HepG2 (cell line): ENCODE results near the gene P3H4. TPM values are rescaled to one million over a fixed set of nuclear protein-coding genes. Genes with fewer than 3 reads are reported as not detected.

Experiments used
- HOXA3 ChIP-seq: sonication (generic); formaldehyde crosslinking; IDR thresholded peaks from 2 replicates; pipeline ENCODE4 v1.5.0; 2020; ENCODE audit warnings: missing genetic modification reagents
- MYNN ChIP-seq: sonication (generic); formaldehyde crosslinking; IDR thresholded peaks from 2 replicates; pipeline ENCODE4 v1.4.0; 2020; ENCODE audit warnings: mild to moderate bottlenecking, low read depth, missing genetic modification reagents
- RXRA ChIP-seq: sonication (generic); formaldehyde crosslinking; IDR thresholded peaks from 2 replicates; pipeline ENCODE4 v1.5.1; 2020; ENCODE audit warnings: missing genetic modification reagents
- SCMH1 ChIP-seq: sonication (generic); formaldehyde crosslinking; IDR thresholded peaks from 2 replicates; pipeline ENCODE4 v1.9.0; 2021; ENCODE audit warnings: missing genetic modification reagents, mild to moderate bottlenecking, borderline replicate concordance
- TBX3 ChIP-seq: fragments of 450-650 bp; IDR thresholded peaks from 2 replicates; pipeline ENCODE4 v1.6.1; 2017; ENCODE audit warnings: antibody characterized with exemption, mild to moderate bottlenecking, inconsistent platforms, borderline replicate concordance
- ZNF446 ChIP-seq: sonication (generic); formaldehyde crosslinking; IDR thresholded peaks from 2 replicates; pipeline ENCODE4 v1.5.0; 2020; ENCODE audit warnings: mild to moderate bottlenecking, missing genetic modification reagents
- ZNF614 ChIP-seq: IDR thresholded peaks from 2 replicates; pipeline ENCODE4 v1.6.1; 2018; ENCODE audit warnings: missing biosample characterization, missing genetic modification reagents, inconsistent platforms, borderline replicate concordance
- ZZZ3 ChIP-seq: sonication (generic); formaldehyde crosslinking; IDR thresholded peaks from 2 replicates; pipeline ENCODE4 v1.4.0; 2020; ENCODE audit warnings: missing genetic modification reagents, mild to moderate bottlenecking, borderline replicate concordance
- polyA plus RNA-seq, 8 experiments: library from polyadenylated mRNA; depleted of rRNA in 3 of 8; stranded (reverse) in 7 of 8; unstranded in 1 of 8; fragments of >200 nt; fragmentation: Illumina TruSeq in 4 of 8; extraction: Trizol in 4 of 8; gene quantifications; 2 replicates each; pipeline versions ENCODE4 v1.2.1 to v1.2.3, GENCODE V29; 2011 to 2016; ENCODE audit warnings: low read depth in 4 of 8, missing spikeins in 1 of 8, mixed read lengths in 1 of 8; ENCODE audit not compliant: insufficient read depth in 1 of 8
- total RNA-seq, 5 experiments: library from RNA; depleted of rRNA; stranded (reverse); fragments of >200 nt; fragmentation: Illumina TruSeq; extraction: Trizol; gene quantifications; 2 replicates each; pipeline ENCODE4 v1.2.3, GENCODE V29; 2016; ENCODE audit warnings: low read depth in 1 of 5
- TF ChIP-seq, protein P1 (sequence below): sonication (generic); formaldehyde crosslinking; IDR thresholded peaks from 2 replicates; pipeline ENCODE4 v1.4.0; 2020; ENCODE audit warnings: mild to moderate bottlenecking, missing genetic modification reagents, borderline replicate concordance
- TF ChIP-seq, protein P2 (sequence below): sonication (generic); formaldehyde crosslinking; conservative IDR thresholded peaks from 2 replicates; pipeline ENCODE4 v1.4.0; 2020; ENCODE audit warnings: missing genetic modification reagents
- TF ChIP-seq, protein P3 (sequence below): sonication (generic); formaldehyde crosslinking; IDR thresholded peaks from 2 replicates; pipeline ENCODE4 v1.4.0; 2020; ENCODE audit warnings: missing genetic modification reagents, low read depth, mild to moderate bottlenecking, borderline replicate concordance
- TF ChIP-seq, protein P4 (sequence below): sonication (generic); formaldehyde crosslinking; IDR thresholded peaks from 2 replicates; pipeline ENCODE4 v1.8.1; 2023; ENCODE audit warnings: missing genetic modification reagents, inconsistent platforms, borderline replicate concordance
- TF ChIP-seq, protein P5 (sequence below): sonication (generic); formaldehyde crosslinking; IDR thresholded peaks from 2 replicates; pipeline ENCODE4 v1.4.0; 2020; ENCODE audit warnings: missing genetic modification reagents
- TF ChIP-seq, protein P6 (sequence below): IDR thresholded peaks from 2 replicates; pipeline ENCODE4 v1.6.1; 2016; ENCODE audit warnings: missing compliant biosample characterization, missing genetic modification reagents, borderline replicate concordance

Gene P3H4
- total and polyA plus RNA-seq, 2 of the 13 experiments (the other 11 are each of a cell fraction or from before 2014, with no cell fraction given), result 37.1 to 50.6 TPM

DNA sequence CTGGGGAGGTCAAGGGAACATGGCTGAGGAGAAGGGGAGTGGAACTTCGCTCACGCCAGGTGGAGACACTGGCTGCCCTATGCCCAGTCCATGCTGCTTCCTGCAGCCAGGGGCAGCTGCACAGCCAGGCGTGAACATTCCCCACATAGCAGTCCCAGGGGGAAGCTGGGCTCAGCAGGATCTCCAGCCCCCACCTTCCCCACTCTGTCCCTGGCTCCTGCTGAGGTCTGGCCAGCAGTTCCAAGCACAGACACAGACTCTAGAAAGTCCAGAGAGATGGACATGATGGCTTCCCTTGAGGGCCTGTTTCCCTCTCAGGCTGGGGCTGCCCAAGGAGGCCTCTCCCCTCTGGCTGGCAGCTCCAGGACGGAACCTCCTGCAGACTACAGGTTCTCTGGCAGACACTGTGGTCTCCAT lies 34.6 kb downstream of the P3H4 start (continued):
- TF ChIP-seq, protein P1, sequence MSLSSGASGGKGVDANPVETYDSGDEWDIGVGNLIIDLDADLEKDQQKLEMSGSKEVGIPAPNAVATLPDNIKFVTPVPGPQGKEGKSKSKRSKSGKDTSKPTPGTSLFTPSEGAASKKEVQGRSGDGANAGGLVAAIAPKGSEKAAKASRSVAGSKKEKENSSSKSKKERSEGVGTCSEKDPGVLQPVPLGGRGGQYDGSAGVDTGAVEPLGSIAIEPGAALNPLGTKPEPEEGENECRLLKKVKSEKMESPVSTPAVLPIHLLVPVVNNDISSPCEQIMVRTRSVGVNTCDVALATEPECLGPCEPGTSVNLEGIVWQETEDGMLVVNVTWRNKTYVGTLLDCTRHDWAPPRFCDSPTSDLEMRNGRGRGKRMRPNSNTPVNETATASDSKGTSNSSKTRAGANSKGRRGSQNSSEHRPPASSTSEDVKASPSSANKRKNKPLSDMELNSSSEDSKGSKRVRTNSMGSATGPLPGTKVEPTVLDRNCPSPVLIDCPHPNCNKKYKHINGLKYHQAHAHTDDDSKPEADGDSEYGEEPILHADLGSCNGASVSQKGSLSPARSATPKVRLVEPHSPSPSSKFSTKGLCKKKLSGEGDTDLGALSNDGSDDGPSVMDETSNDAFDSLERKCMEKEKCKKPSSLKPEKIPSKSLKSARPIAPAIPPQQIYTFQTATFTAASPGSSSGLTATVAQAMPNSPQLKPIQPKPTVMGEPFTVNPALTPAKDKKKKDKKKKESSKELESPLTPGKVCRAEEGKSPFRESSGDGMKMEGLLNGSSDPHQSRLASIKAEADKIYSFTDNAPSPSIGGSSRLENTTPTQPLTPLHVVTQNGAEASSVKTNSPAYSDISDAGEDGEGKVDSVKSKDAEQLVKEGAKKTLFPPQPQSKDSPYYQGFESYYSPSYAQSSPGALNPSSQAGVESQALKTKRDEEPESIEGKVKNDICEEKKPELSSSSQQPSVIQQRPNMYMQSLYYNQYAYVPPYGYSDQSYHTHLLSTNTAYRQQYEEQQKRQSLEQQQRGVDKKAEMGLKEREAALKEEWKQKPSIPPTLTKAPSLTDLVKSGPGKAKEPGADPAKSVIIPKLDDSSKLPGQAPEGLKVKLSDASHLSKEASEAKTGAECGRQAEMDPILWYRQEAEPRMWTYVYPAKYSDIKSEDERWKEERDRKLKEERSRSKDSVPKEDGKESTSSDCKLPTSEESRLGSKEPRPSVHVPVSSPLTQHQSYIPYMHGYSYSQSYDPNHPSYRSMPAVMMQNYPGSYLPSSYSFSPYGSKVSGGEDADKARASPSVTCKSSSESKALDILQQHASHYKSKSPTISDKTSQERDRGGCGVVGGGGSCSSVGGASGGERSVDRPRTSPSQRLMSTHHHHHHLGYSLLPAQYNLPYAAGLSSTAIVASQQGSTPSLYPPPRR (CRISPR knock-in tag), result peak; percentile 40
- 0 out of 2 replicates have a peak, but pooled peaks have one; percentile 5 for TF ChIP-seq MYNN (CRISPR knock-in tag)
- TF ChIP-seq HOXA3, result 0 out of 2 replicates have a peak, but pooled peaks have one; percentile 0
- TF ChIP-seq SCMH1, result no peak
- TF ChIP-seq ZZZ3 (CRISPR knock-in tag), result peak; percentile 27; the same call in 1 of the 2 replicates
- TF ChIP-seq, protein P2, sequence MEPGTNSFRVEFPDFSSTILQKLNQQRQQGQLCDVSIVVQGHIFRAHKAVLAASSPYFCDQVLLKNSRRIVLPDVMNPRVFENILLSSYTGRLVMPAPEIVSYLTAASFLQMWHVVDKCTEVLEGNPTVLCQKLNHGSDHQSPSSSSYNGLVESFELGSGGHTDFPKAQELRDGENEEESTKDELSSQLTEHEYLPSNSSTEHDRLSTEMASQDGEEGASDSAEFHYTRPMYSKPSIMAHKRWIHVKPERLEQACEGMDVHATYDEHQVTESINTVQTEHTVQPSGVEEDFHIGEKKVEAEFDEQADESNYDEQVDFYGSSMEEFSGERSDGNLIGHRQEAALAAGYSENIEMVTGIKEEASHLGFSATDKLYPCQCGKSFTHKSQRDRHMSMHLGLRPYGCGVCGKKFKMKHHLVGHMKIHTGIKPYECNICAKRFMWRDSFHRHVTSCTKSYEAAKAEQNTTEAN (CRISPR knock-in tag), result no peak
- TF ChIP-seq, protein P3, sequence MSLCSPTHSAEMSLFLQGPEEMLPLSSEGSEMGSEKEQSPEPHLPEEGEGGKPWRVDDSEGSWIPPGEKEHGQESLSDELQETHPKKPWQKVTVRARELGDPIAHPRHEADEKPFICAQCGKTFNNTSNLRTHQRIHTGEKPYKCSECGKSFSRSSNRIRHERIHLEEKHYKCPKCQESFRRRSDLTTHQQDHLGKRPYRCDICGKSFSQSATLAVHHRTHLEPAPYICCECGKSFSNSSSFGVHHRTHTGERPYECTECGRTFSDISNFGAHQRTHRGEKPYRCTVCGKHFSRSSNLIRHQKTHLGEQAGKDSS, result peak; percentile 17; the same call in 1 of the 2 replicates
- TF ChIP-seq ZNF614 (CRISPR knock-in tag), result no peak; the same call in 1 of the 2 replicates
- TF ChIP-seq, protein P4, sequence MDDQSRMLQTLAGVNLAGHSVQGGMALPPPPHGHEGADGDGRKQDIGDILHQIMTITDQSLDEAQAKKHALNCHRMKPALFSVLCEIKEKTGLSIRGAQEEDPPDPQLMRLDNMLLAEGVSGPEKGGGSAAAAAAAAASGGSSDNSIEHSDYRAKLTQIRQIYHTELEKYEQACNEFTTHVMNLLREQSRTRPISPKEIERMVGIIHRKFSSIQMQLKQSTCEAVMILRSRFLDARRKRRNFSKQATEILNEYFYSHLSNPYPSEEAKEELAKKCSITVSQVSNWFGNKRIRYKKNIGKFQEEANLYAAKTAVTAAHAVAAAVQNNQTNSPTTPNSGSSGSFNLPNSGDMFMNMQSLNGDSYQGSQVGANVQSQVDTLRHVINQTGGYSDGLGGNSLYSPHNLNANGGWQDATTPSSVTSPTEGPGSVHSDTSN (CRISPR knock-in tag), result no peak
- TF ChIP-seq, protein P5, sequence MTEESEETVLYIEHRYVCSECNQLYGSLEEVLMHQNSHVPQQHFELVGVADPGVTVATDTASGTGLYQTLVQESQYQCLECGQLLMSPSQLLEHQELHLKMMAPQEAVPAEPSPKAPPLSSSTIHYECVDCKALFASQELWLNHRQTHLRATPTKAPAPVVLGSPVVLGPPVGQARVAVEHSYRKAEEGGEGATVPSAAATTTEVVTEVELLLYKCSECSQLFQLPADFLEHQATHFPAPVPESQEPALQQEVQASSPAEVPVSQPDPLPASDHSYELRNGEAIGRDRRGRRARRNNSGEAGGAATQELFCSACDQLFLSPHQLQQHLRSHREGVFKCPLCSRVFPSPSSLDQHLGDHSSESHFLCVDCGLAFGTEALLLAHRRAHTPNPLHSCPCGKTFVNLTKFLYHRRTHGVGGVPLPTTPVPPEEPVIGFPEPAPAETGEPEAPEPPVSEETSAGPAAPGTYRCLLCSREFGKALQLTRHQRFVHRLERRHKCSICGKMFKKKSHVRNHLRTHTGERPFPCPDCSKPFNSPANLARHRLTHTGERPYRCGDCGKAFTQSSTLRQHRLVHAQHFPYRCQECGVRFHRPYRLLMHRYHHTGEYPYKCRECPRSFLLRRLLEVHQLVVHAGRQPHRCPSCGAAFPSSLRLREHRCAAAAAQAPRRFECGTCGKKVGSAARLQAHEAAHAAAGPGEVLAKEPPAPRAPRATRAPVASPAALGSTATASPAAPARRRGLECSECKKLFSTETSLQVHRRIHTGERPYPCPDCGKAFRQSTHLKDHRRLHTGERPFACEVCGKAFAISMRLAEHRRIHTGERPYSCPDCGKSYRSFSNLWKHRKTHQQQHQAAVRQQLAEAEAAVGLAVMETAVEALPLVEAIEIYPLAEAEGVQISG (CRISPR knock-in tag), result peak; percentile 48
- TF ChIP-seq RXRA, result peak; percentile 64; the same call in 1 of the 2 replicates
- TF ChIP-seq ZNF446 (CRISPR knock-in tag), result no peak
- TF ChIP-seq TBX3, result peak; percentile 36; the same call in 1 of the 2 replicates
- TF ChIP-seq, protein P6, sequence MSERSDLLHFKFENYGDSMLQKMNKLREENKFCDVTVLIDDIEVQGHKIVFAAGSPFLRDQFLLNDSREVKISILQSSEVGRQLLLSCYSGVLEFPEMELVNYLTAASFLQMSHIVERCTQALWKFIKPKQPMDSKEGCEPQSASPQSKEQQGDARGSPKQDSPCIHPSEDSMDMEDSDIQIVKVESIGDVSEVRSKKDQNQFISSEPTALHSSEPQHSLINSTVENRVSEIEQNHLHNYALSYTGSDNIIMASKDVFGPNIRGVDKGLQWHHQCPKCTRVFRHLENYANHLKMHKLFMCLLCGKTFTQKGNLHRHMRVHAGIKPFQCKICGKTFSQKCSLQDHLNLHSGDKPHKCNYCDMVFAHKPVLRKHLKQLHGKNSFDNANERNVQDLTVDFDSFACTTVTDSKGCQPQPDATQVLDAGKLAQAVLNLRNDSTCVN, result no peak
